GM21786 (cell line): Measurements from ENCODE around the gene ME3.

Experiments
- ATAC-seq: cut with Tn5 transposase; IDR thresholded peaks from one replicate; pipeline ENCODE4 v1.9.1; 2021; ENCODE audit not compliant: unreplicated experiment

Gene ME3

GRCh38 chr11:86519064-86519911, 153.1 kb downstream of the ME3 start:
- ATAC-seq: no peak

DNA sequence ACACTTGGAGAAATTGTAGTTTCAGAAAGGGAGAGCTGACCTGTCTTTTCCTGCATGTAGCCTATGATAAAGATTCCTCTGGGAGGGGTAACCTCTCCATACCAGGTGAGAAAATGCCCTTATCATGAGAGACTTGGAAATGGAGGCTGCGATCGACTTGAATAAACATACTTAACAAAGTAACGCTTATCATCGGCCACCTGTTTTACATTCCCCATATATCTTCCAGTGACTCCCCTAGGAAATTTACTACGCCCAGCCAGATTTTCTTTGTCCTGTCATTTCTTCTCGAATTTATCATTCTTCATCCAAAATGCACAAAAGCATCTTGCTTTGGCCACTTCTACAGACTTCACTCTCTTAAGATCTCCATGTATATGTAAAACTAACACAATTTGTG, 154.2 kb downstream of the ME3 start:
- ATAC-seq: no peak

- no peak for ATAC-seq
Measured at GRCh38 chr11:86517557-86517956, 154.9 kb downstream of the ME3 start.

GRCh38 chr11:86515297-86516094, 156.9 kb downstream of the ME3 start:
- no peak for ATAC-seq

- ATAC-seq: no peak
Measured at GRCh38 chr11:86514453-86514852, 158.0 kb downstream of the ME3 start.

GRCh38 chr11:86513746-86514373, 158.6 kb downstream of the ME3 start:
- no peak for ATAC-seq

- ATAC-seq: no peak
Measured at GRCh38 chr11:86513138-86513537, 159.3 kb downstream of the ME3 start.

GRCh38 chr11:86511086-86511551, 161.3 kb downstream of the ME3 start:
- ATAC-seq: peak; percentile 76

DNA sequence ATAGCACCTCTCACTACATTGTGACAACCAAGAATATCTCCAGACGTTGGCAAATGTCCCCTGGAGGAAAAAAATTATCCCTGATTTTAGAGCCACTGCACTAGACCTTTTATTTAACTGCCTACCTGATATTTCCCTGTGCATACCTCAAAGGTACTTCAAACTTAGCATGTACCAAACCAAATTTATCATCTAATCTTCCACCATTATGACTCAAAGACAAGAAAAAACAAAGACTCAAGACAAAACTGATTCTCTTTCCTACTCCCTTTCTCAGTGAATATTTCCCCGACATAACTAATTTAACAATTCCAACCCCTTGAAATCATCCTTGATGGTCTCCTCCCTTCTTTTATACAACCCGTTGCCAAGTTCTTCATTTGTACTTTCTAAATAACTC, 161.7 kb downstream of the ME3 start:
- ATAC-seq: no peak

- no peak for ATAC-seq
Measured at GRCh38 chr11:86510097-86510496, 162.3 kb downstream of the ME3 start.

- no peak for ATAC-seq
Measured at GRCh38 chr11:86509588-86509974, 162.8 kb downstream of the ME3 start.

DNA sequence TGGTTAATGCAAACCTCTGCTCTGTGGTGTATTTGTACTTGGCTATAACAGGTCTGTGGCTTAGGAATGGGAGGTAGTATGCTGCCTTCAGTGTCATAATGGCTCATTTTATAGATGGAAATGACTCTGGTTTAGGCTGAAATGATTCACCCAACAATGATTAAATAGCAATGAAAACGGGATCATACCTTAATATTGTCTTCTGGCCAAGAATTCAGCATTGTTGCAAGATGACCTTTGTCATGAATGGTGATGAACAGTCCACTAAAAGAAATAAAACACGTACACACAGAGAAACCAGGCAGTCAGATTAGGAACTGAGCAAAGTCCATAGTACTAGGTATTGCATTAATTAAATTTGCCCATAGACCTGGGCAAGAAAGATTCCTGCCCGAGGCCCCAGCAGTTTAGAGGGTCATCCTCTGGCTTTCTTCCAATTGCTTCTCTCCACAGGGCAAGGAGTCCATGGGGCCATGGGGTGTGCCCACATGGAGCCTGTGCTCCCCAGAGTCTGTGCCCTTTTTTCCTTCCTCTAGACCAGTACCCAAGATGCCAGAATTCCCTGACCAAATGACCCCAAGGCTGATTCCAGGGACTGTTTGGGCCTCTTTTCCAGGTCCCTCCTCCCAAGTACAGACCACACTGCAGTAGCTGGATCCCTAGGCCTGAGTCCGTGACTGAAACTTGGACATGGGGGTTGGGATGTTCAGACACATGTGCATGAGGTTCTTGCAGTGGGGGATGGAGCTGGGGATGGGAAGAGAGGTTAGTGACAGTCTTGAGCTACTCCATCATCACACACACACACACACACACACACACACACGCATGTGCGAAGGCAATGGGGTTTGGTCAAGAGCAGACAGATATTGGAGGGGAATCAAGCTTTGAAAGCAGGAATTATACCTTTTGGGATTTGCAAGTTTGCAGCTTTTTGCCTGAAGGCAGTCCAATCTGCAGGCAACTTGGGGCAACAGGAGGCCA, 163.5 kb downstream of the ME3 start:
- ATAC-seq: no peak

- ATAC-seq: no peak
Measured at GRCh38 chr11:86507249-86507845, 165.1 kb downstream of the ME3 start.

- ATAC-seq: no peak
Measured at GRCh38 chr11:86506235-86506634, 166.2 kb downstream of the ME3 start.

DNA sequence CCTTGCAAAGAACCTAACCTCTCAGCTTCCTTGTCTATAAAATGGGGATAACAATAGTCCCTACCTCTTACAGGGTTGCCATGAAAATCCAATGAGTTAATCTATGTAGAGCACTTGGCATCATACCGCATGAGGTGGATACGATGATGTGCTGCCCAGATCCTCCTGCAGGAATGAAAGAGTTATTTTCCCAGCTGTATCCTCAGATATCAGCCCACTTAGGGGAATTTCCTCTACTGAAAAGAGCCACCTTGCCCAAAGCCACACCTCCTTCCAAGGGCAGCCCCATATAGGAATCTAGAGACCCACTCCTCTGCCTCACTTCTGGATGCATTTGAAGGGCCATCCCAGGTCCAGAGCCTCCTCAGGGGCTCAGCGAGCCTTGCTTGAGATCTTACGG, 169.3 kb downstream of the ME3 start:
- no peak for ATAC-seq

DNA sequence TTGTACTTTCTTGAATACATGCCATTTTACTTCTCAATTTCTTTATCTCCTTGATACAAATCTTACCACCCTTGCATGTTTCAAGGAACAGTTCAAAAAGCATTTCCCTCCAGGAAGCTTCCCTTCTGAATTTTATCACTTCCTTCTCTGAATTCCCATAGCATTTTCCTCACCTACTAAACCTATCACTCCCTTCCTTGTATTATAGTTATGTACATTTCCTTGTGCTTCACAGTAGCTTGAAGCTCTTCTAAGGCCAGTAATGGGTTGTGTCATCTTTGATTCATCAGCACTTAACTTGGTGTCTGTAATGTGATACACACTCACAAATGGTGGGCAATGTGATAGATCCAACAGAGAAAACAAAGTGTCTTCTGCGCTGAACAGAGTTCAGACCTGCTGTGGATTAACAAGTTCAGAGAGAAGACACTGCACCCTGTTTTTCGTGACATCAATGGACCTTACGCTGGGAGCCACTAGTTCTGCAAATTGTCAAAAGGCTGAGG, 170.2 kb downstream of the ME3 start:
- ATAC-seq: no peak

DNA sequence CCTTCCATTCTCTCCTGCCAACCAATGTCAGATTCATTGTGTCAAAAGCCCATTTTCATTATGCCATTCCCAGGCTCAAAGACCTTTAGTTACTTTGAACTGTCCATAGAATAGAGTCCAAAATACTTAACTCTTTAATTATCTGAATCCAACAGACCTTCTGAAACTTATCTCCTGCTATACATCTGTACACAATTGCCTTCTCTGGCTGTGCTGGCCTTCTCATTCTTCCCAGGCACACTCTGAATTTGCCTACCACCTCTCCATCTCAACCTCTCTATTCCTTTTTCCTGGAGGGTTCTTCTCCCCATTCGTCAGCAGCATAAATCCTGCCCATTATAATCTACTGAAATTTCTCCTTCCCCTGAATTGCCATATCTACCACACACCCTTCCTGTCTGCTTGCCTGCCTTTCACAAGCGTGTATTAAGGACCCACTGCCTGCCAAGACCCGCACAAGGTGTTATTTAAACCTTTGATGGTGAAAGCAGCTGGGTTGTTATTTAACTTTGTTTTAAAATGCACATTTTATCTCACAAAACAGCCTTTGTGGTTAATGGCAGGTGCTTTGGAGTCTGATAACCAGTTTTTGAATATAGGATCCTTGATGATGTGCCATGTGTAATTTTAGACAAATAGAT, 171.8 kb downstream of the ME3 start:
- no peak for ATAC-seq

DNA sequence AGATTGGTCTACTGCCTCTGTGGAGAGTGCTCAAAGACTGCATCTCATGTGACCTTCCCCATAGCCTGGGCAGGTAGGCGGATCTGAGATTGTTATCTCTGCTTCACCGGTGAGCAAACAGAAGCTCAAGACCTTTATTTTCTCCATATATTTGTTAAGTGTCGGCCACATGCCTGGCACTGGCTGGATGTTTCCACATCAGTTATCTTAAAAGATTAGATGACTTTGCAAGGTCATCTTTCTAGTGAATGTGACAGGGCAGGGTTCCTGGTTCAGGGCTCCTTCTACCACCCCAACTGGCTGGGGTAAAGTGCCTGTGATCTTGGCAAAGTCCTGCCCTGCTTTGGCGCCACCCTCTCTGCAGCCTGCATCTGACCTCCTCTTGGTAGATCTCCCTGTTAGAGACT, 172.7 kb downstream of the ME3 start:
- no peak for ATAC-seq

DNA sequence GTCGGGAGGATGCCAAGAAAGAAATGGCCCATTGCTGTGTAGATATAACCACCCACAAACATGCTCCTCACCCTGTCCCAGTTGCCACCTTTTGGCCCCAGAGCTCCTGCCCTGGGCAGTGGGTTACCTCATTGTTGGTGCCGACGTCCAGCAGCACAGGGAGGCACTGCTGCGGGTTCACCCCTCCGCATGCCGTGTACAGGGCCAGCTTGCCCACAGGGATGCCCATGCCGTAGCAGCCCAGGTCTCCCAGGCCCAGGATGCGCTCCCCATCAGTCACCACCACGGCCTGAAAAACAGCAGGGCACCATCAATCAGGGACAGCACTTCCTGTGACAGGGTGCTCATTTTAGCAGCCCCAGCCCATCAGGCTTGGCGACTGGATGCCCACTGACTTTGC, 174.6 kb downstream of the ME3 start:
- ATAC-seq: no peak
